ENCODE data around the gene ACADS. TPM values are rescaled to one million over a fixed set of nuclear protein-coding genes. Genes with fewer than 3 reads are reported as not detected.

The ACADS gene
- total RNA-seq, 2 donors from 2014 or later = 58.6 to 92.6 TPM

DNA sequence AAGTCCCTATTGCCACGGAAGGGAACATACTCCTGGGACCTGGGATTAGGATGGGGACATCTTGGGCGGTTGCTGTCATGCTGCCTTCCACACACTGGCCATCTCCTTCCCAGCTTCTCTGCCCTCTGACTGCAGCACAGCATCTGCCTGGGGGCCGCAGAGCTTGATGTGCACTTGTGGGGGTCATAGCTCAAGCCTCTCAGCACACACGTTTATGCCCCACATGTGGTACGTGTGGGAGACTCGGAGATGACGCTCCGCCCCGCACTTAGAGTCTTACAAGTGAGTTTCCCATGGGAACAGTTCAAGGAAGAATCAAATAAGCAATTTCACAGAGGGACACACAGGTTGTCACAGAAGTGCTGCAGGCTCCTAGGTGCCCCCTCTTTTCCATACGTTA lies 8.6 kb downstream of the ACADS start:
- TF ChIP-seq, protein P1, sequence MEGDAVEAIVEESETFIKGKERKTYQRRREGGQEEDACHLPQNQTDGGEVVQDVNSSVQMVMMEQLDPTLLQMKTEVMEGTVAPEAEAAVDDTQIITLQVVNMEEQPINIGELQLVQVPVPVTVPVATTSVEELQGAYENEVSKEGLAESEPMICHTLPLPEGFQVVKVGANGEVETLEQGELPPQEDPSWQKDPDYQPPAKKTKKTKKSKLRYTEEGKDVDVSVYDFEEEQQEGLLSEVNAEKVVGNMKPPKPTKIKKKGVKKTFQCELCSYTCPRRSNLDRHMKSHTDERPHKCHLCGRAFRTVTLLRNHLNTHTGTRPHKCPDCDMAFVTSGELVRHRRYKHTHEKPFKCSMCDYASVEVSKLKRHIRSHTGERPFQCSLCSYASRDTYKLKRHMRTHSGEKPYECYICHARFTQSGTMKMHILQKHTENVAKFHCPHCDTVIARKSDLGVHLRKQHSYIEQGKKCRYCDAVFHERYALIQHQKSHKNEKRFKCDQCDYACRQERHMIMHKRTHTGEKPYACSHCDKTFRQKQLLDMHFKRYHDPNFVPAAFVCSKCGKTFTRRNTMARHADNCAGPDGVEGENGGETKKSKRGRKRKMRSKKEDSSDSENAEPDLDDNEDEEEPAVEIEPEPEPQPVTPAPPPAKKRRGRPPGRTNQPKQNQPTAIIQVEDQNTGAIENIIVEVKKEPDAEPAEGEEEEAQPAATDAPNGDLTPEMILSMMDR (IDR thresholded peaks at IDR 0.05) = no peak
- peaks cover 33% of the 10 kb centered on the region for H3K36me3 ChIP-seq
- H3K4me3 ChIP-seq = no peak overlapping the region
- no peaks in the 10 kb centered on the region for H3K9me3 ChIP-seq
- H3K27me3 ChIP-seq = no peaks in the 10 kb centered on the region
- DNase-seq (ENCODE audit: low spot score) = no peak
- no peaks in the 10 kb centered on the region for H3K4me1 ChIP-seq
- H3K27ac ChIP-seq = no peak overlapping the region

DNA sequence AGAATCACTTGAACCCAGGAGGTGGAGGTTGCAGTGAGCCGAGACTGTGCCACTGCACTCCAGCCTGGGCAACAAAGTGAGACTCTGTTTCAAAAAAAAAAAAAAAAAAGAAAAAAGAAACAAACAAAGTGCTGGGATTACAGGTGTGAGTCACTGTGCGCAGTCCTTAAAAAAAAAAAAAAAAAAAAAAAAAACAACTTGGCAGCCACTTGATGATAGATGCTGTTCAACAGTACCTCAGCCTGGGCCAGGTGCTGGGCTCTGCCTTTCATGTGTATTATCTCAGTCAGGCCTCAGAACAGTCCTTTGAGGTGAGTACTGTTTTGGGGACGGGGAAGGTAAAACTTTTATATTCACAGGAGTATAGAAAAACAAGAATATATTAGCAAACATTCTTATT lies 9.6 kb downstream of the ACADS start:
- Histone ChIP-seq H3K9me3 (no peaks in the 10 kb centered on the region), H3K4me3 (no peak overlapping the region), H3K36me3 (peaks cover 31% of the 10 kb centered on the region), H3K4me1 (no peaks in the 10 kb centered on the region), H3K27ac (no peak overlapping the region), H3K27me3 (no peaks in the 10 kb centered on the region)
- TF ChIP-seq, protein P1 (IDR thresholded peaks at IDR 0.05) = no peak
- no peak for DNase-seq (ENCODE audit: low spot score)

DNA sequence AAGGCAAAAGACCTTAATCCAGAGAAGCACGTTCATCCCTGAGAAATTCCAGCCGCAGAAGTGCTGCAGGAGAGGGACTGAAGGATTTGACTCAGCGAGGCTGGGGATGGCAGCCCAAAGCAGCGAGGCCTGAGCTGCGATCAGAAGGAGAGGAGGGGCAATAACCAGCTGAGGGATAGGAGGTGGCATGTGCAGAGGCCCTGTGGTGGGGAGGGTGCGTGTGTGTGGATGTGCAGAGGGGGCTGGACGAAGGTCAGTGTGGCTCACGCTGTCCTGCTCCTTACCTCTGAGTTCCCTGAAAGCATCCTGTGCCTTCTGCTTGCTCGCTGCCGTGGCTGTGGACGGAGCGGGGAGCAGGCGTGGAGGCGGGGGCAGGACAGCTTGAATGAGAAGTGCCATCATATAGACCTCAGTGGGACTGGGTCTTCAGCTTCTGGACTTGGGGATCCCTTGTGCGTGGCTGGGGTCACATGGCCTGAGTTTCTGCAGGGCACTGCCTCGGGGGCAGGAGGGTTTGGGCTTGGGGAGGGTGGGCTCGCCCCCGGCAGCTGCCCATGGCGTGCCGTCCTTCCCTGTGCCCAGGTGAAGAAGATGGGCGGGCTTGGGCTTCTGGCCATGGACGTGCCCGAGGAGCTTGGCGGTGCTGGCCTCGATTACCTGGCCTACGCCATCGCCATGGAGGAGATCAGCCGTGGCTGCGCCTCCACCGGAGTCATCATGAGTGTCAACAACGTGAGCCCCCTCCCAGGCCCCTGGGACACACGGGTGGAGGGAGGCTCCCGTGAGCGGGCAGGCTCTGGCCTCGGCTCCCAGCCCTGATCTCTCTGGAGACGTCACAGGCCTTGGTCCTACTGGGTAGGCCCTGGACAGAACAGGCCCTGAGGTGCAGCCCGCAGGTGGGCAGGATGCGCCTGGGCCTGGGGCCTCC lies 11.0 kb downstream of the ACADS start:
- Histone ChIP-seq H3K9me3 (no peaks in the 10 kb centered on the region), H3K36me3 (peaks cover 23% of the 10 kb centered on the region), H3K27me3 (no peaks in the 10 kb centered on the region), H3K4me3 (no peak overlapping the region), H3K27ac (no peak overlapping the region), H3K4me1 (no peaks in the 10 kb centered on the region)
- TF ChIP-seq, protein P1 (IDR thresholded peaks at IDR 0.05) = no peak
- DNase-seq (ENCODE audit: low spot score) = no peak

DNA sequence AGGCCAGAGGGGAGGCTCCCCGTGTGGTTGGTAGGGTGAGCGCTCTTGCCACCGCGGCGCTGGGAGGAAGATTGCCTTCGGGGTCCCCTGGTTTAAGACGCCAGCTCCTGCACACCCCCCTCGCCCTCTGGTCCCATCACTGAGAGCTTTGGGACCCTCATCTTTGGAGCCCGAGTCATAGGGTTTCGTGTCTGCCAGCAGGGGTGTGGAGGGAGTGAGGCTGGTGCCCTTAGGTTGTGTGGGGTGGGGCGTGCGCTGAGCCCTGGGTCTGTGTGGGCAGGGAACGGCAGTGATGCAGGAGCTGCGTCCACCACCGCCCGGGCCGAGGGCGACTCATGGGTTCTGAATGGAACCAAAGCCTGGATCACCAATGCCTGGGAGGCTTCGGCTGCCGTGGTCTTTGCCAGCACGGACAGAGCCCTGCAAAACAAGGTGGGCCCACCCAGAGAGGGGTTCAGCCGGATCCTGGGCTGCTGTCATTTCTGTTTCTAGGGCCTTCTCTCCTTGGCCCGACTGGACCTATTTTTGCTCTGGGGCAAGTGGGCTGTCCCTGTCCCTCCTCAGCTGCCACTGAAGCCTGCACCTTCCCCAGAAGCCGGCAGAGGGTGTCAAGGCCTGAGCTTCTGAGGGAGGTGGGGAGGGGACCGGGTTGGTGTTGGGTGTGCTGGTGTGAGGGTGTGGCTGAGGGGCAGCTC lies 12.1 kb downstream of the ACADS start:
- no peak for DNase-seq (ENCODE audit: low spot score)
- Histone ChIP-seq H3K36me3 (peaks cover 23% of the 10 kb centered on the region), H3K4me3 (no peak overlapping the region), H3K27ac (no peak overlapping the region), H3K9me3 (no peaks in the 10 kb centered on the region), H3K27me3 (no peaks in the 10 kb centered on the region), H3K4me1 (no peaks in the 10 kb centered on the region)
- TF ChIP-seq, protein P1 (IDR thresholded peaks at IDR 0.05) = peak in 1 of 2 donors; percentile 24

DNA sequence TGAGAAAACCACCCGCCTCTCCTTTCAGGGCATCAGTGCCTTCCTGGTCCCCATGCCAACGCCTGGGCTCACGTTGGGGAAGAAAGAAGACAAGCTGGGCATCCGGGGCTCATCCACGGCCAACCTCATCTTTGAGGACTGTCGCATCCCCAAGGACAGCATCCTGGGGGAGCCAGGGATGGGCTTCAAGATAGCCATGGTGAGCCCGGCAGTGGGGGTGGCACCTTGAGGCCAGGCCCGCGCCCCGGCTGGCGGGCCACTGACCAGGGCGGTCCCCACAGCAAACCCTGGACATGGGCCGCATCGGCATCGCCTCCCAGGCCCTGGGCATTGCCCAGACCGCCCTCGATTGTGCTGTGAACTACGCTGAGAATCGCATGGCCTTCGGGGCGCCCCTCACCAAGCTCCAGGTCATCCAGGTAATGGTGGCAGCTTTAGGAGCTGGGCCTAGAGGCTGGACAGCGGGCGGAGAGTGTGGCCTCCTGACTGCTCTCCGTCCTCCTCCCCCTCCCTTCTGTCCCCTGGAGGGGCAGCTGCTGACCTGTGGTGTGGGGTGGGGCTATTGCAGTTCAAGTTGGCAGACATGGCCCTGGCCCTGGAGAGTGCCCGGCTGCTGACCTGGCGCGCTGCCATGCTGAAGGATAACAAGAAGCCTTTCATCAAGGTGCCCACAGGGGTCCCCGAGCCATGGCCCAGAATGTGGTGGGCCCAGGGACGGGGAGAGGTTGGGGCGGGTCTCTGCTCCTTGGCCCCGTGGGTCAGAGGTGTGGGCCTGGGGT lies 12.8 kb downstream of the ACADS start:
- Histone ChIP-seq H3K36me3 (peaks cover 23% of the 10 kb centered on the region), H3K4me1 (no peaks in the 10 kb centered on the region), H3K9me3 (no peaks in the 10 kb centered on the region), H3K27ac (no peak overlapping the region), H3K4me3 (no peak overlapping the region), H3K27me3 (no peaks in the 10 kb centered on the region)
- no peak for DNase-seq (ENCODE audit: low spot score)
- TF ChIP-seq, protein P1 (IDR thresholded peaks at IDR 0.05) = no peak

Measured in right atrium auricular region (tissue), 2 donors.